Activated T-cell treated with anti-CD3 and anti-CD28 coated beads, Interleukin-2, amount 50 U/mL, for 72 hours (primary cell): ENCODE results near the gene RIC8B. TPM values are rescaled to one million over a fixed set of nuclear protein-coding genes. Genes with fewer than 3 reads are reported as not detected.
A peak's percentile ranks its signal among the peaks of the same experiment; 100 is the strongest.

Experiments used
- ATAC-seq, 2 donors: fragments of 150-1000 bp; cut with Tn5 transposase; replicated peaks in 1 of 2; 2 replicates each; pipeline ENCODE4 v1.10.0; 2021; ENCODE audit warnings: moderate library complexity in 2 of 2, mild to moderate bottlenecking in 1 of 2
- DNase-seq, 2 donors: peaks; one replicate each; pipeline ENCODE4 v3.0.0; 2021 to 2022; ENCODE audit warnings: mixed read lengths in 1 of 2
- H3K27ac Mint-ChIP-seq: one replicate; pipeline ENCODE4 v1.8.0; 2022; ENCODE audit warnings: mild to moderate bottlenecking, moderate library complexity, mixed read lengths
- H3K27me3 Mint-ChIP-seq: one replicate; pipeline ENCODE4 v1.8.0; 2022; ENCODE audit warnings: low read depth, mixed read lengths
- H3K36me3 Mint-ChIP-seq, 2 donors: one replicate each; pipeline ENCODE4 v1.8.0; 2022; ENCODE audit warnings: mixed read lengths in 2 of 2, mild to moderate bottlenecking in 1 of 2; ENCODE audit not compliant: insufficient read depth in 2 of 2
- H3K4me1 Mint-ChIP-seq: one replicate; pipeline ENCODE4 v1.8.0; 2022; ENCODE audit warnings: low read depth, mixed read lengths
- H3K4me3 Mint-ChIP-seq, 2 donors: one replicate each; pipeline ENCODE4 v1.8.0; 2022; ENCODE audit warnings: mild to moderate bottlenecking in 2 of 2, mixed read lengths in 2 of 2, moderate library complexity in 2 of 2
- H3K9me3 Mint-ChIP-seq, 2 donors: one replicate each; pipeline ENCODE4 v1.8.0; 2022; ENCODE audit warnings: mixed read lengths in 2 of 2
- total RNA-seq, 2 donors: library from RNA; stranded (reverse); gene quantifications; one replicate each; pipeline ENCODE4 v1.2.3, GENCODE V29; 2022

RIC8B gene
- total RNA-seq, 2 donors from 2014 or later, result 11.8 to 15.2 TPM

- Mint-ChIP-seq H3K4me1 (peaks cover 21% of the 10 kb centered on the region), H3K9me3 (no peaks in the 10 kb centered on the region), H3K27me3 (no peaks in the 10 kb centered on the region), H3K36me3 (no peaks in the 10 kb centered on the region), H3K27ac (no peak overlapping the region), H3K4me3 (no peak overlapping the region)
- no peak for DNase-seq
- no peak for ATAC-seq
Observed at GRCh38 chr12:106744600-106744999, 29.9 kb upstream of the RIC8B start.

DNA sequence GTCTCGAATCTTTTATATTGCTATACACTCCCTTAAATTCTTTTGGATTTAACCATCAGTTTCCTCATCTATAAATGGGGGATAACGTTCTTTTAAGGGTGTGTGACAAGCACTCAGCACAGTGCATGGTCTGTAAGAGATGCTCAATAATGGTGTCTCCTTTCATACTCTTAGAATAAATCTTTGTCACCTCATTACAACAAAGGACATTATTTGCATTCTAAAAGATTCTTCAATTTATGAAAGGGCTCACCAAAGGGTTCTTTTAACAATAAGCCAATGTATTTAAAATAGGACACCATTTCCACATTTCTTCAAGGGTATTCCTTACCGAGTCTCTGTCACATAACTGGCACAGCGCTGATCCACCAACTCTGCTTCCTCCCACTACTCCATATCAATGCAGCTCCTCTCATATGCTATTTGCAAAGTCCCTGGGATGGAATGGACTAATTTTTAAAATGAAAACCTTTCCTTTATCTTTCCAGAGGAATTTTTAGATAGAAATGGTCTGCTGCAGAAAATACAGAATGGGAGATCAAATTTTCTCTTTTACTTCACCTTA, 29.2 kb upstream of the RIC8B start:
- Mint-ChIP-seq H3K4me3 (no peak overlapping the region), H3K36me3 (no peaks in the 10 kb centered on the region), H3K9me3 (no peaks in the 10 kb centered on the region), H3K27me3 (no peaks in the 10 kb centered on the region), H3K27ac (no peak overlapping the region), H3K4me1 (peaks cover 21% of the 10 kb centered on the region)
- ATAC-seq (no peak), DNase-seq (no peak)

DNA sequence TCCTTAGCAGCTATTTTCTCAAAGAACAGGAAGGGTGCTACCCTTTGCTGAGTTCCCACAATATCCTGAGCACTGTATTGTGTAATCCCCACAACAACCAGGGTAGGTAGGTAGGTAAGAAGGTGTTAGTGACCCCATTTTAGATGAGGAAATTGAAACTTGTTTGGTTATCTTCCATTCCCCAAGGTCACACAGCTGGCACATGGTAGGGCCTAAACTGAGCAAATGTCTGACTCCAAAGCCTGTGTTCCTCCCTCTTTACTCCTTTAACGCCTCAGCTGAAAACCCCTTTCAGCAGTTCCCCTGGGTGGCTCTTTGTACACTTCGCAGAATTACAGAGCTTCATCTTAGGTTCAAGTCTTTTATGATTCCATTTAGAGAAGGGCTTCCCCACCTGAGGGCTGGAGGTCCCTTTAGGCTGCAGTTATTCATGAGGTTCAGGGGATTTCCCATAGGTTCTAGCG, 26.5 kb upstream of the RIC8B start:
- Mint-ChIP-seq H3K4me1 (peaks cover 30% of the 10 kb centered on the region), H3K4me3 (peak overlapping the region in 1 of 2 donors; percentile 65), H3K27me3 (no peaks in the 10 kb centered on the region), H3K27ac (peak overlapping the region; percentile 91), H3K36me3 (no peaks in the 10 kb centered on the region), H3K9me3 (peaks cover 0 to 1% of the 10 kb centered on the region in 2 donors)
- DNase-seq, result peak; percentile 5 to 8
- ATAC-seq, result peak; percentile 74 to 76

DNA sequence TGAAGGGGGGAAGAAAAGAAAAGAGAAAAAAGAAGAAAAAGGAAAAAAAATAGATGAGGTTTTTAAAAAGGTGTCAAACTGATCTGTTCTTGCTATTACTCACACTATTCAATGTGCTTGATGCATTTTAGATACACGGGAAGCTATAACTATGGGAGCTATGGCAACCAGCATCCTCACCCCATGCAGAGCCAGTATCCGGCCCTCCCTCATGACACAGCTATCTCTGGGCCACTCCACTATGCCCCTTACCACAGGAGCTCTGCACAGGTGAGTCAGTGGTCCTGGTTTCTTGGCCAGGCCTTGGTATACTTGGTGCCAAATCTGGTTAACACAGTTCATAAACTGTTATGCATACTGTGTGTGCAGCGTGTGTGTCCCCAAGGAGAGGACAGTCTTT, 24.0 kb upstream of the RIC8B start:
- Mint-ChIP-seq H3K4me3 (no peak overlapping the region), H3K36me3 (no peaks in the 10 kb centered on the region), H3K4me1 (peaks cover 46% of the 10 kb centered on the region), H3K27ac (peak overlapping the region; percentile 62), H3K9me3 (peaks cover 0 to 1% of the 10 kb centered on the region in 2 donors), H3K27me3 (no peaks in the 10 kb centered on the region)
- no peak for ATAC-seq
- peak in 1 of 2 donors; percentile 5 for DNase-seq

DNA sequence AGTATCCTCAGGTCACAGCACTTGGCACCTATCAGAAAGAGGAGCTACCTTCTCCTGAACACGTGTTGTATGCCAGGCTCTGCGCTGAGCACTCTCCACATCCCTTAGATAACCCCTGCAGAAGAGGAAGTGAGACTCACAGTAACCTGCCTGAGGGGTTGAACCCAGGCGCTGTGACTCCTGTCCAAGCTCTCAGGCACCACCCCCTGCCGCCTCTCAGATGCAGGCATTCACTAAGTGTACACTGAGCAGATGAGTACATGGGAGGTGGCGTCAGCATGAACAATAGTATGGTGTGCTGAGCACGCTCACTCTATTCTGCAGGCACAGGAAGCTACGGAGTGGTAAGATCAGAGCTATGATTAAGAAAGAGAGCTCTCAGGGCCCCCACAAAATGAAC, 21.0 kb upstream of the RIC8B start:
- H3K4me3 Mint-ChIP-seq, result peak overlapping the region; percentile 56 to 70
- H3K36me3 Mint-ChIP-seq, result no peaks in the 10 kb centered on the region
- peak overlapping the region; percentile 66 for H3K27ac Mint-ChIP-seq
- peaks cover 29% of the 10 kb centered on the region for H3K4me1 Mint-ChIP-seq
- no peaks in the 10 kb centered on the region for H3K27me3 Mint-ChIP-seq
- peaks cover 0 to 1% of the 10 kb centered on the region in 2 donors for H3K9me3 Mint-ChIP-seq
- DNase-seq (peak; percentile 68 to 76), ATAC-seq (peak; percentile 98 to 99)

DNA sequence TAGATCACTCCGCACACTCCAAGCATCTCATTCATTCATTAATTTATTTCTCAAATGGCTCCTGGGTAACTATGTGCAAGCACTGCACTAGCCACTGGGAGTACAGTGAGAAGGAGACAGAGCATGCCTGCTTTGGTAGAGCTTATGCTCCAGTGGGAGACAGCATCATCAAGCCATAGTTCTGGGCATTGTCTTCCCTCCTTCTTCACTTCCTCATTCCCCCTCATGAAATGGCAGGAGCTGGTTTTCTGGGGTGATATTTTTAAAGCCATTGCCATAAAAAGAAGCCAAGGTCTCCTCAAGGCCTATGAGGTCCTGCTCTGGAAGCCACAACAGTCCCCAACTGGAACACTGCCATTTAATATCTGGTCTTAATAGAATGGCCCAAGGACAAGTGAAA, 20.2 kb upstream of the RIC8B start:
- peaks cover 26% of the 10 kb centered on the region for H3K4me1 Mint-ChIP-seq
- H3K27ac Mint-ChIP-seq, result peak overlapping the region; percentile 48
- H3K4me3 Mint-ChIP-seq, result no peak overlapping the region
- no peak for ATAC-seq
- no peaks in the 10 kb centered on the region for H3K36me3 Mint-ChIP-seq
- H3K27me3 Mint-ChIP-seq, result no peaks in the 10 kb centered on the region
- H3K9me3 Mint-ChIP-seq, result peaks cover 0 to 1% of the 10 kb centered on the region in 2 donors
- DNase-seq, result no peak

GRCh38 chr12:106757623-106758348, 16.7 kb upstream of the RIC8B start:
- ATAC-seq, result no peak
- H3K4me3 Mint-ChIP-seq, result no peak overlapping the region
- H3K27me3 Mint-ChIP-seq, result no peaks in the 10 kb centered on the region
- no peaks in the 10 kb centered on the region for H3K36me3 Mint-ChIP-seq
- DNase-seq, result no peak
- peaks cover 36% of the 10 kb centered on the region for H3K4me1 Mint-ChIP-seq
- H3K27ac Mint-ChIP-seq, result no peak overlapping the region
- H3K9me3 Mint-ChIP-seq, result peaks cover 0 to 1% of the 10 kb centered on the region in 2 donors

DNA sequence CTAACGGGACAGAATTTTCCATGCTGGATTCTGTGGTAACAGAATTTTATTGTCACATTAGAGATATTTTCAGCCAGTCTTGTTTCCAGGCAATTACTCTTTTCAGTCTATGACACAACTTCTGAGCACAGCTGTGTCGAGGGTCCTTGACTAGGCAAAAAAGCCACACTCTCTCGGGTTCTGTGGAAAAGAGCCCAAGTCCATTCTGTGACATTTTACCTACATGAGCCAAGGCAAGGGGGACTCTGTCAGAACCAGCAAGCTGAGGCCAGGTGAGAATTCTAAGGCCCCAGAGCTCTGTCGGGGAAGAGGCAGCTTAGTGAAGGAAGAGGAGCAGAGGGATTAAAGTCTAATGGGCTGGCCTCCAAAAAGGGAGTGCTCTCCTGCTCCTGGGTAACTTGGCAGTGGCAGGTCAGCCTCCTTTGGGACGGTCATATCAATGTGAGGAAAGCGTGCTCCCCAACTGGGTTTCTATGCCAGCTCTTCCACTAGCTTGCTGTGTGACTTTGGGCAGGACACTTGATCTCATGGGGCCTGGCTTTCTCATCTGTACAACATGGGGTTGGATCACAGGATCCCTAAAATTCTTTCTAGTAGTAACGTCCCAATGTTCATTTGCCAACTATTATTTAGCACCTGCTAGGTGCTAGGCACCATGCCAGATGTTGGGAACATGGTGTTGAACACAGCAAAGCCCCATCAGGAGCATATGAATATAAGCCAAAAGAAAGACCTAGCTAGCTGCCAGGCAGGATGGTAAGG, 16.0 kb upstream of the RIC8B start:
- Mint-ChIP-seq H3K4me3 (no peak overlapping the region), H3K27ac (no peak overlapping the region), H3K4me1 (peaks cover 28% of the 10 kb centered on the region), H3K27me3 (no peaks in the 10 kb centered on the region), H3K36me3 (no peaks in the 10 kb centered on the region), H3K9me3 (peaks cover 0 to 1% of the 10 kb centered on the region in 2 donors)
- ATAC-seq (no peak), DNase-seq (no peak)

- peak overlapping the region; percentile 79 for H3K4me3 Mint-ChIP-seq
- H3K36me3 Mint-ChIP-seq, result no peaks in the 10 kb centered on the region
- H3K9me3 Mint-ChIP-seq, result peaks cover 0 to 1% of the 10 kb centered on the region in 2 donors
- H3K4me1 Mint-ChIP-seq, result peaks cover 17% of the 10 kb centered on the region
- no peaks in the 10 kb centered on the region for H3K27me3 Mint-ChIP-seq
- peak overlapping the region; percentile 86 for H3K27ac Mint-ChIP-seq
- peak in 1 of 2 donors; percentile 15 for ATAC-seq
- DNase-seq, result no peak
Observed at GRCh38 chr12:106759526-106760183, 14.8 kb upstream of the RIC8B start.

DNA sequence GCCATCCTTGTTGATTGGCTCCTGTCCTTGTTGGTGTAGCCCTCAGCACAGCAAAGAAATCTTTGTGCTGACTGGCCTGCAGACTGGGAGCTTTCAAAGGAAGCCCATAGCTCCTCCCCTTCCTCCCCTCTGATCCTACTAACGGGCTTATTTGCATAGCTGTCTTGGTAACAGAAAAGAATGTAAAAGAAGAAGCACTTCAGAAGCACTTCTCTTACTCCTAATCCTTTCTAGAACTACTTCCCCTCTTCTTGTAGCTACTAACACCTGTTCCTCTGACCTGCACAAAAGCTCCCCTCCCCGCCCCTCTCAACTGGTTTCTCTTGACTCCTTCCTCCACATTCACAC, 14.3 kb upstream of the RIC8B start:
- no peaks in the 10 kb centered on the region for H3K36me3 Mint-ChIP-seq
- peak; percentile 66 to 89 for ATAC-seq
- H3K9me3 Mint-ChIP-seq, result peaks cover 0 to 1% of the 10 kb centered on the region in 2 donors
- peaks cover 17% of the 10 kb centered on the region for H3K4me1 Mint-ChIP-seq
- H3K27ac Mint-ChIP-seq, result peak overlapping the region; percentile 86
- DNase-seq, result no peak
- no peaks in the 10 kb centered on the region for H3K27me3 Mint-ChIP-seq
- H3K4me3 Mint-ChIP-seq, result peak overlapping the region; percentile 79

DNA sequence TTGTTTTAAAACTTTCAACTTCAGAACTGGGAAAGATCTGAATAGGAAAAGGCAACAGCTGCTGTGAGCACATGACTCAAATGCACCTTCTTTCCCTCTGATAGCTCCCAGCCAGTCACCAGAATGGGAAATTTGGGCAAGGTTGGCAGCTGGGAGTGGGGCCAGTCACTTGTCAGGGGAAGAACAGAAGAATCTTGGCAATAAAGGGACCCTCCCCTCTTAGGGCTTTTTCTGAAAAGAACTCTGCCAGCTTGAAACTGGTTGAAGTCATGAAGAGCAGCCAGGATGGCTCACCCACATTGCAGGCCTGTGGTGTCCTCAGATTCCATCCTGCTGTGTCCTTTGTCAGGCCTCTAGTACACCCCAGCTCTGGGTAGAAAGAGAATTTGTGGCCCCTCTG, 10.3 kb upstream of the RIC8B start:
- H3K9me3 Mint-ChIP-seq, result peaks cover 0 to 1% of the 10 kb centered on the region in 2 donors
- H3K36me3 Mint-ChIP-seq, result no peaks in the 10 kb centered on the region
- no peak overlapping the region for H3K4me3 Mint-ChIP-seq
- no peak overlapping the region for H3K27ac Mint-ChIP-seq
- H3K27me3 Mint-ChIP-seq, result no peaks in the 10 kb centered on the region
- no peak for ATAC-seq
- H3K4me1 Mint-ChIP-seq, result peaks cover 40% of the 10 kb centered on the region
- no peak for DNase-seq

- Mint-ChIP-seq H3K4me1 (peaks cover 37% of the 10 kb centered on the region), H3K4me3 (no peak overlapping the region), H3K27me3 (no peaks in the 10 kb centered on the region), H3K9me3 (peaks cover 0 to 1% of the 10 kb centered on the region in 2 donors), H3K36me3 (no peaks in the 10 kb centered on the region), H3K27ac (no peak overlapping the region)
- DNase-seq (no peak), ATAC-seq (no peak)
Observed at GRCh38 chr12:106764738-106765137, 9.7 kb upstream of the RIC8B start.

DNA sequence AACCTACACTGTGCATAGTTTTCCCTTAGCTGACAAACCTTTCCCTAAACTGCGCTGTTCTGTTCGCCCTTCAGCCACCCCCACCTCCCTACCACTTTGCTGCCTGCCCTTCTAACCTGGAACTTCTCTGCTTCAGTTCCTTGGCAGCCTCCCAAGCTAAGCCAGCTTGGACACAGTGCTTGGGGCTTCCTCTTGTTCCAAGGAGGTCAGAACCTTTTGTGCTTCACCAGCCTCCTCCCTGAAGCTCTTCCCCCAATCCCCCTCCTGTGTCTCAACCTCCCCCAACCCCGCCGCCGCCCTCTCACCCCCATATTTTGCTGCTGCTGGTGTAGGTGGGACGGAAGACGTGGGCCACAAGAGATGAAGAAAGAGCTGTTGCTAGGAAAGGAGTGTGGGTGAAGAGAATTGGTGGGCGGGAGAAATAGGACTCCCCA, 8.1 kb upstream of the RIC8B start:
- Mint-ChIP-seq H3K36me3 (no peaks in the 10 kb centered on the region), H3K4me1 (peaks cover 23% of the 10 kb centered on the region), H3K27ac (peak overlapping the region; percentile 78), H3K9me3 (no peaks in the 10 kb centered on the region), H3K27me3 (no peaks in the 10 kb centered on the region), H3K4me3 (peak overlapping the region; percentile 69 to 71)
- peak in 1 of 2 donors; percentile 12 for DNase-seq
- ATAC-seq, result peak; percentile 51 to 62
